GM18499 (cell line): ENCODE data around the gene SYNPO.

Experiments used
- ATAC-seq: cut with Tn5 transposase; IDR thresholded peaks from one replicate; pipeline ENCODE4 v1.9.1; 2021; ENCODE audit warnings: moderate number of reproducible peaks; ENCODE audit not compliant: insufficient read depth, unreplicated experiment

Gene SYNPO

DNA sequence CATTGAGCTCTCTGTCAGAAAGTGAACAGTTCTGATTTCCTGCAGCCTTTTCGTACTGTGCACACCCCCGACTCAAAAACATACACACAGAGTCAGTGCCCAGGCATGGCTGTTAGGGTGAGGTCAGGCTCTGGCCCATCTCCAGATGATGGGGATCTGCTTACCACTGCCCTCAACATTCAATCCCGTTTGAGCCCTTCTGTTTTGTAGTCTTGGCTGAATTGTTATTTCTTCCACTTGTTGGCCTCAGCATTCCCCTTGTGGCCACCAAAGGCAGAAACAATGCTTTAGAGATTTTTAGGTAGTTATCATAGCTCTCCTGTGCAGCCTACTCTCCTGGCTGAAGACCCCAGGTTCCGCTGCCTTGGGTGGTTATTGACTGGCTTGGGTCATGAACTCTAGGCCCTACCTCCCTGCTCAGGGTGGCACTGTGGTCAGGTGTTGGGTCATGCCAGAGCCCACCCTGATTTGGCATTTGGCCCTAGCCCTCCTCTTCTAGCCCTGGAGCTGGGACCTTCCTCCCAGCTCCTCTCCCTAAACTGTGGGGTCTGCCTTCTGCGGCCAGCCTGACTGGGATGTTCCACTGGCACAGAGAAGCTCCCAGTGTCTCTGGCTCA, 12.8 kb downstream of the SYNPO start:
- no peak for ATAC-seq

- no peak for ATAC-seq
Observed at GRCh38 chr5:150653762-150654556, 13.5 kb downstream of the SYNPO start.

GRCh38 chr5:150655221-150655620, 14.8 kb downstream of the SYNPO start:
- ATAC-seq: no peak

- peak; percentile 46 for ATAC-seq
Observed at GRCh38 chr5:150656191-150657132, 16.0 kb downstream of the SYNPO start.

DNA sequence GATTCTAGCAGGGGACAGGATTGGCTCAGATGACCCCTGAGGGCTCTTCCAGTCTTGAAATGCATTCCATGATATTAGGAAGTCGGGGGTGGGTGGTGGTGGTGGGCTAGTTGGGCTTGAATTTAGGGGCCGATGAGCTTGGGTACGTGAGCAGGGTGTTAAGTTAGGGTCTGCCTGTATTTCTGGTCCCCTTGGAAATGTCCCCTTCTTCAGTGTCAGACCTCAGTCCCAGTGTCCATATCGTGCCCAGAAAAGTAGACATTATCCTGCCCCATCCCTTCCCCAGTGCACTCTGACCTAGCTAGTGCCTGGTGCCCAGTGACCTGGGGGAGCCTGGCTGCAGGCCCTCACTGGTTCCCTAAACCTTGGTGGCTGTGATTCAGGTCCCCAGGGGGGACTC, 17.7 kb downstream of the SYNPO start:
- no peak for ATAC-seq

GRCh38 chr5:150658699-150659265, 18.3 kb downstream of the SYNPO start:
- no peak for ATAC-seq

DNA sequence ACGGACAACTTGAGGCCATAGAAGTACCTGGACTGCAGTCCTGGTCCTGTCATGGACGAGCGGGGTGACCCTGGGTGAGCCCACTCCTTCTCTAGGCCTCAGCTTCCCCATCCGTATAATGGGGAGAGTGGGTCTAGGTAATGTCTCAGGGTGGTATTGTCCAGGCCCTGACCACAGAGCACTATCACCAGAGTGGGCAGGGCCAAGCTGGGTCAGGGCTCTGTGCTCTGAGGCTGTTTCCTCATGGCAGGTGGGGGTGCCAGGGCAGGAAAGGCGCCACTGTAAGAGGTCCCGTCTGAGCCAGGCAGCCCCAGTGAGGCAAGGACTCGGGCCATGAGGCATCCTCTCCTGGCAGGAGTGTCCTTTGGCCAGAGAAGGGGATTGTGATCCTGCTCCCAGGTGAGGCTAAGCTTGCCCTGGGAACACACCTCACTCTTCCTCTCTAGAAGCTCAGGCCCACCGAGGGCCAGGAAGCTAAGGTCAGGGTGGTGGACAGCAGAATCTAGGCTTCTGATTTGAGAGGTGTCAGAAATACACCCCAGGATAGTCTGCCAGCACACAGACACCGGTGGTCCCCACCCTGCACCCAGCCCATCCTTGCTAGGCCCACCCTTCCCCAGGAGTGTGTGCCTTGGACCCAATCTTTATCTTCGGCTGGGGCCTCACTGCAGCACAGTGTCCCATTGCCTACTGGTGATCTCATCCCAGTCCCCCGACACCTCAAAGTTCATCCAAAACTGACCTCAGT, 19.1 kb downstream of the SYNPO start:
- no peak for ATAC-seq

DNA sequence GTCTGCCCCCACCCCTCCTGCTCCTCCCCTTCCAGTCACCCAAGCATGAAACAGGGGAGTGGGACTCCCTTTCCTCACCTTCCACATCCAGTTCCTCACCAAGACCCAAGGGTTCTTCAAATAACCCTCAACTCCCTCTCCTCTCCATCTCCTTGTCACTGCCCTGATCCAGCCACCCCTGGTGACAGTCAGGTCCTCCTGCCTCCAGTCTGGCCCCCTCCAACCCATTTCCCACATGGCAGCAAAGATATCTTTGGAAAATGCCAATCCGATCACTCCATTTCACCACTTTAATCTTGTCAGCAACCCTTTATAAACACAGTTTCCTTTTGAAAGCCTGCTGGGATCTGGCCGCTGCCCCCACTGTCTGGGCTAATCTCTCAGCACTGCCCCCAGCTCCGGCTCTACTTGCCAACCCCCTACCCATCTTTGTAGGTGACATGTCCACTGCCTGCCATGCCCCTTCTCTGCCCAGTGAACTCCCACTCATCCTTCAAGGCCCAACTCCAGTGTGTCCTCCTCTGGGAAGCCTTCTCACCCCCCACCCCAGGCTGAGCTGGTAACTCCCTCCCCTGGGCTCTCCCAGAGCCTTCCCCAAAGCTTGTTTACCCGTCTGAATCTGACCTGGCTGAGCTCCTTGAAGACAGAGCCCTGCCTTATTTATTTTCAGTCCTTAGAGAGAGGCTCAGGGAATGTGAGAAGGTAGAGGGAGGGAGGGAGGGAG, 19.8 kb downstream of the SYNPO start:
- no peak for ATAC-seq

- ATAC-seq: no peak
Observed at GRCh38 chr5:150661086-150661485, 20.6 kb downstream of the SYNPO start, which contains the start of gene MYOZ3. TSS of gene MYOZ3 (plus strand) at chr5:150661251. CDS start at chr5:150662942, 1,691 bp downstream.

- no peak for ATAC-seq
Observed at GRCh38 chr5:150661821-150662596, 21.5 kb downstream of the SYNPO start.

DNA sequence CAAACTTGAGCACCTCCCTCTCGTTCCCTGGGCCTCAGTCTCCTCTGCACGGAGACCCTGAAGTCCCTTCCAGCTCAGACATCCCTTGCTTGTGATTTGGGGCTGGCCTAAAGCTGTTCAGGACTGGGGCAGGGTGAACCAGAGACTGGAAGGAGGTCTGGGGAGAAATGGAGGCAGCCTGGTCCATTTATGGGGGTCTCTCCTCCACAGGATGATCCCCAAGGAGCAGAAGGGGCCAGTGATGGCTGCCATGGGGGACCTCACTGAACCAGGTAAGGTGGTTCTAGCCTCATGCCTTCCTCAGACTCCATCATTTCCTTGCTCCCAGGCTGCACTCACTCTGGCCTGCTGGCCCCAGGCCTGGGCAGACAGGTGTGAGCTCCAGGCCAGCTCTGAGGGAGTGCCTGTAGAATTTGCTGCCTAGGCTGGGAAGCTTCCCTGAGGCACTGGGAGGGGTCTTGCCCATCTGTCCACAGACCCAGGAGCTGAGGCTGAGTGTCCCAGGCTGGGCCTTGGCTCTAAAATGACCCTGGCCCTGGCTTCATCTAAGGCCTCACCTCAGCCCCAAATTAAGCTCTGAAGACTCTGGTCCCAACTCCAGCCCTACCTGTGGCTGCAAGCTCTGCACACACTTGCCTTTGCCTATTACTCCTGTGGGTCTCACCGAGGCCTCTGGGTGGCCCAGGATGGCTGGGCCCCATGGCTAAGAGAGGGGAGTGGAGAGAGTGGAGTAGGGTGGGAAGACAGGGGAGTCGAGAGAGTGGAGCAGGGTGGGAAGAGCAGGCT, 22.5 kb downstream of the SYNPO start:
- ATAC-seq: no peak

DNA sequence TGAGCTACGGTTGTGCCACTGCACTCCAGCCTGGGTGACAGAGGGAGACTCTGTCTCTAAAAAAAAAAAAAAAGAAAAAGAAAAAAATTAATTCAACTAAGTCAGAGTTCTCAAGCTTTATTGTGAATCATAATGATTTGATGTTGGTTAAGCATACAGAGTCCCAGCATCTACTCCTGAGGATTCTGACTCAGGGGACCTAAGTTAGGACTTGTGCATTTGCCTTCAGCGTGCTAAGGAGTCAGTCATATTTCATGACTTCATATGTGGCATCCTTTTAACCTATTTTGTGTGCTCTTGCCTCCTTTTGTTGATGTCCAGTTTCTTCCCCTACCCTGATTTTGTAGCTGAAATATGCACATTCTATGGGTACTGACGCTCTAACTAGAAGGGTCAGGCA, 23.5 kb downstream of the SYNPO start:
- ATAC-seq: no peak

DNA sequence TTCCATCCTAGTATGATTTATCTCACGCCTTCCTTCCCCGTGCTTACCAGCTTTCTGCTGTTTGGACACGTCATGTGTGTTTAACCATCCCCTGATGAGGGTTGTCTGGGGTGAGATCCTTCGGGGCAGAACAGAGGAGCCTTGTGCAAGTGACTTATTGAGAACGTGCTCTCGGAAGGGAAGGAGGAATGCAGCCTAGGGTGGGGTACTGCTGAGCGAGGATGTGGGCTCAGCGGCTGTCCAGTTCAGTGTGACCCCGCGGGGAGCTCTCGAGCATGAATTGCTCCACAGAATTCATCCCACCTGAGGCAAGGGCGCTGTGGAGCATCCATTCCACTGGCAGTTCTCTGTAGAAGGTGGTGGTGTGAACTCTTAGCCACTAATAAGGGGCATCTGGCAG, 24.6 kb downstream of the SYNPO start:
- no peak for ATAC-seq

DNA sequence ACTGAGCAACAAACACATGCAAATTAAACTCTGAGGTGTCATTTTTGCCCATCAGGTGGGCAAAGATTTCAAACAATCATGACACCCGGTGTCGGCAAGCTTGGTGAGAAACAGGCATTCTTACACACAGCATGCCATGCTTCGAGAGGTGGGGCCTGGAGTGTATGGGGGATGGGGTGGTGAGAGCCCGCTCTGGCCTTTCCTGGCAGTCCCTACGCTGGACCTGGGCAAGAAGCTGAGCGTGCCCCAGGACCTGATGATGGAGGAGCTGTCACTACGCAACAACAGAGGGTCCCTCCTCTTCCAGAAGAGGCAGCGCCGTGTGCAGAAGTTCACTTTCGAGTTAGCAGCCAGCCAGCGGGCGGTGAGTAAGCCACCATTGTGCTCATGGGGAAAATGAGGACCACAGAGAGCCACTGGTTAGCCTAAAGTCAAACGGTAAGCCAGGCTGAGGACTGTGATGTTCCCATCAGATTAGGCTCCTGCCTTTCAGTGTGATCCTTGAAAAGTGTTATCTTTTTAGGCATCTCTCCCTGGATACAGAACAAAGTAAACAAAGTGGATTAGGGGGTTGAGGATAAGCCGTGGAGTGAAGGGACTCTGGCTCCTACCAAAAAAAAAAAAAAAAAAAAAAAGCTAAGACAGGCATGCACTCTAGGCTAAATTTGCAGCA, 30.0 kb downstream of the SYNPO start:
- ATAC-seq: no peak

- no peak for ATAC-seq
Observed at GRCh38 chr5:150670948-150671310, 30.5 kb downstream of the SYNPO start.

- no peak for ATAC-seq
Observed at GRCh38 chr5:150671509-150672236, 31.2 kb downstream of the SYNPO start.
